ENCODE data around the gene SYNPO2.

DNA sequence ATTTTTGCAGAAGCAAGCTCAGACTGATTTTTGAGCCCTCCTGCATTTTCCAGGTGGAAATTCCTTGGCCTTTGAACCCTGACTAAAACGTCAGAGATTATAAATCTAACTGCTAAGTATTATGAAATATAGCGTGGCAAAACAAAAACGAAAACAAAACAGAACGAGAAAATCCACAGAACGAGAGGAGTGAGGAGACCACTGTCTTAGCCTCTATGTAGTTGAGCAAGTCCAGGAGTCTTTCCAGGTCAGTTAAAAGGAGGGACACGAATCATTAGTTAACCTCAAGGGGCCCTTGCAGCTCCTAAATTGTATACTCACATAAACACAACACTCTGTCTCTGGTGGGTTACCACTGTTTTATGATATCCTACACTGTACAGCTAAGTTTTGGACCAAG is 80.2 kb downstream of the SYNPO2 start:
- no peak for TF ChIP-seq EZH2 (IDR thresholded peaks at IDR 0.05; ENCODE audit: low read depth)
- TF ChIP-seq, protein P1, sequence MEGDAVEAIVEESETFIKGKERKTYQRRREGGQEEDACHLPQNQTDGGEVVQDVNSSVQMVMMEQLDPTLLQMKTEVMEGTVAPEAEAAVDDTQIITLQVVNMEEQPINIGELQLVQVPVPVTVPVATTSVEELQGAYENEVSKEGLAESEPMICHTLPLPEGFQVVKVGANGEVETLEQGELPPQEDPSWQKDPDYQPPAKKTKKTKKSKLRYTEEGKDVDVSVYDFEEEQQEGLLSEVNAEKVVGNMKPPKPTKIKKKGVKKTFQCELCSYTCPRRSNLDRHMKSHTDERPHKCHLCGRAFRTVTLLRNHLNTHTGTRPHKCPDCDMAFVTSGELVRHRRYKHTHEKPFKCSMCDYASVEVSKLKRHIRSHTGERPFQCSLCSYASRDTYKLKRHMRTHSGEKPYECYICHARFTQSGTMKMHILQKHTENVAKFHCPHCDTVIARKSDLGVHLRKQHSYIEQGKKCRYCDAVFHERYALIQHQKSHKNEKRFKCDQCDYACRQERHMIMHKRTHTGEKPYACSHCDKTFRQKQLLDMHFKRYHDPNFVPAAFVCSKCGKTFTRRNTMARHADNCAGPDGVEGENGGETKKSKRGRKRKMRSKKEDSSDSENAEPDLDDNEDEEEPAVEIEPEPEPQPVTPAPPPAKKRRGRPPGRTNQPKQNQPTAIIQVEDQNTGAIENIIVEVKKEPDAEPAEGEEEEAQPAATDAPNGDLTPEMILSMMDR (conservative IDR thresholded peaks at IDR 0.05): no peak

Measured in PC-9 (cell line).